HG03196 (cell line): ENCODE data around the gene KRTAP10-2.
"Not testable (repeated sequence)": the region's sequence is repeated elsewhere in the genome, so short reads cannot be mapped to it uniquely, and the experiment has no call there.

Experiments
- ATAC-seq: cut with Tn5 transposase; IDR thresholded peaks from one replicate; pipeline ENCODE4 v1.9.1; 2021; ENCODE audit not compliant: unreplicated experiment

KRTAP10-2 gene

GRCh38 chr21:44503006-44503889, 48.1 kb downstream of the KRTAP10-2 start:
- ATAC-seq: not testable (repeated sequence)

- ATAC-seq: no peak
Observed at GRCh38 chr21:44502171-44502958, 48.9 kb downstream of the KRTAP10-2 start.
